ENCODE data around the gene STRIT1.

Gene STRIT1

GRCh38 chr3:155293516-155293915 is at the start of gene STRIT1:
STRIT1 (minus strand) TSS chr3:155293683.
- DNase-seq (ENCODE audit: low read depth), result no peak

GRCh38 chr3:155342344-155342743 is 48.9 kb upstream of the STRIT1 start:
- DNase-seq (ENCODE audit: low read depth), result no peak
- H3K4me3 ChIP-seq (ENCODE audit: low read depth, low read length), result no peak overlapping the region

More at GRCh38 chr3:155293516-155293915, at the start of gene STRIT1:
- no peak within 1 kb of the TSS for H3K4me3 ChIP-seq (ENCODE audit: low read depth, low read length)

DNA sequence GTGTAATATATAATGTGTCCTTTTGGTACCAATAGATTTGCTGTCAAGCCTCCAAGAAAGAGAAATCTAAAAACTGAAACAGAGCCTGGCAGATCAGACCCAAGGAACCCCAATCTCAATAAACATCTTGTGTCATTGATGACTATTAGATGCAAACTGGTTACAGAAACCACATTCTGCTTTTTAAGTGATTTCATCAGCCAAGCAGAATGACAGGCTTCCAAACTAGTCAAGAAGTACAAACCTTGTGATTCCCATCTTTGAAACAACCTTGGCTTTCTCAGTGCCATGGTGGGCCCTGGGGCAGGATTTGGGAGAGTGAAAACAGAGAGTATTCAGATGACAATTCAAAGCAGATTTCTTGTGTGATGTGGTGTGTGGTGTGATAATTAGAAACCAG is 45.6 kb upstream of the STRIT1 start:
- H3K4me3 ChIP-seq (ENCODE audit: low read depth, low read length), result no peak overlapping the region
- no peak for DNase-seq (ENCODE audit: low read depth)

DNA sequence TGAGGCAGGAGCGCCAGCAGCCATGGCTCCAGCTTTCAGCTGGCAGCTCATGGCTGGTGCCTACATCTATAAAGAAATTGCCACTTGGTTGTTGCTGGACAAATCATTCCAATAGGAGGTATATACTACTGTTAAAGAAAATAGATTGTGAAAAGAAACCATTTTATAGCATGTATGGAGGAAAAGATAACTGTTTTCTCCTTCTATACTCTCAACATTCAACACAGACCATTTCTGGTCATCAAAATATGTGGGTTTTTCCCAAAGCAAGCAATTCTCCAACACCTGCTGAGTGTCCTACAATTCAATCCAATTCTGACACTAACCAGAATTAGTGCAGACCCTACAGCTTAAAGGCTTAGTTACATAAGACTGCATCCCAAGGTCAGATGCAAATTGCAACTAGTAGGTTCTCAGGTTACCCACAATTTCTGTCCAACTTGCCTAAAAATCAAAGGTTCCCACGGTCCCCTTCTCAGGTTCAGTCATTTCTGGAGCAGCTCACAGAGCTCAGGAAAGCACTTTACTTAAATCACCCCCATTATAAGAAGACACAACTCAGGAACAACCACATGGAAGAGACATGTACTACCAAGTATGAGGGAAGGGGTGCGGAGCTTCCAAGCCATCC is 42.4 kb upstream of the STRIT1 start:
- no peak for DNase-seq (ENCODE audit: low read depth)
- no peak overlapping the region for H3K4me3 ChIP-seq (ENCODE audit: low read depth, low read length)

GRCh38 chr3:155334914-155335723 is 41.6 kb upstream of the STRIT1 start:
- DNase-seq (ENCODE audit: low read depth), result no peak
- no peak overlapping the region for H3K4me3 ChIP-seq (ENCODE audit: low read depth, low read length)

GRCh38 chr3:155334215-155334913 is 40.9 kb upstream of the STRIT1 start:
- no peak for DNase-seq (ENCODE audit: low read depth)
- no peak overlapping the region for H3K4me3 ChIP-seq (ENCODE audit: low read depth, low read length)

- DNase-seq (ENCODE audit: low read depth), result no peak
Observed at GRCh38 chr3:155332716-155333115, 39.2 kb upstream of the STRIT1 start.

GRCh38 chr3:155331078-155331477 is 37.6 kb upstream of the STRIT1 start:
- no peak for DNase-seq (ENCODE audit: low read depth)
- no peak overlapping the region for H3K4me3 ChIP-seq (ENCODE audit: low read depth, low read length)

More at GRCh38 chr3:155332716-155333115, 39.2 kb upstream of the STRIT1 start:
- no peak overlapping the region for H3K4me3 ChIP-seq (ENCODE audit: low read depth, low read length)

DNA sequence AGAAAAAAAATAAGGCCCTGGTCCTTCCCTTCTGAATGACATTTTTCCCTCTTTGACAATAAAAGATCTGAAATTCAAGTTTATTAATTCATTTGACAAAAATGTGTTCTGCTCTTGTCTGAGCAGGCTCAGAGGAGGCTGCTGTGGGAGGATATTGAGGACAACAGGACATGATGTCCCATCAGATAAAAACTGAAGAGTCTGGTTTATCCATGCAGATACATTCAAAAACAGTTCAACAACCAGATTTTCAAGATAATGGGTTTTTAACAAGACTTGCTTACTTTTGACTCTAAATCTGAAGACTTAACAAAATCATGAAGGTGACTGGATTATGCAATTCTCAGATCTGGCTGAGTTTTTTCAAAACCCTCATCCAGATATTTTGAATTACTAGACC is 36.9 kb upstream of the STRIT1 start:
- no peak for DNase-seq (ENCODE audit: low read depth)
- no peak overlapping the region for H3K4me3 ChIP-seq (ENCODE audit: low read depth, low read length)

DNA sequence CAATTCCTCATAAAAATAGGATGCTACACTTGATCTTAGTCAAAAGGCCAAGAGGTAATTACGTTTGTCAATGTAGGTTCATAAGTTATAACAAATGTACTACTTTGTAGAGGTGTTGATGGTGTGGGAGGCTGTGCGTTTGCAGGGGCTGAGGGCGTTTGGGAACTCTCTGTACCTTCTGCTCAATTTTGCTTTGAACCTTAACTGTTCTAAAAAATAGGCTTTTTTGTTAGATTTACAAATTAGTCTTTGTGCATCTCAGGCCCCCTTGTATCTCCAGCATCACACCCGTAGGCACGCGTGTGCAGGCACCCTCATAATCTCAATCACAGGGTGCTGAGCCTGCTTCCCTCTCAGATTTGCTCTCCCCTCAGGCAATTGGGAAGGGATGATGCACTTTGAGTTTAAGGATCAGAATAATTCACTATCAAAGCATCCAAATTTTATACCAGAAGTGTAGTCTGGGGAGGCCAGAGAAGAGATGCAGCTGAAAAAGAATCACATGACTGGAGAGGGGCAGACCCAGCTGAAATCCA is 36.1 kb upstream of the STRIT1 start:
- no peak overlapping the region for H3K4me3 ChIP-seq (ENCODE audit: low read depth, low read length)
- DNase-seq (ENCODE audit: low read depth), result no peak

DNA sequence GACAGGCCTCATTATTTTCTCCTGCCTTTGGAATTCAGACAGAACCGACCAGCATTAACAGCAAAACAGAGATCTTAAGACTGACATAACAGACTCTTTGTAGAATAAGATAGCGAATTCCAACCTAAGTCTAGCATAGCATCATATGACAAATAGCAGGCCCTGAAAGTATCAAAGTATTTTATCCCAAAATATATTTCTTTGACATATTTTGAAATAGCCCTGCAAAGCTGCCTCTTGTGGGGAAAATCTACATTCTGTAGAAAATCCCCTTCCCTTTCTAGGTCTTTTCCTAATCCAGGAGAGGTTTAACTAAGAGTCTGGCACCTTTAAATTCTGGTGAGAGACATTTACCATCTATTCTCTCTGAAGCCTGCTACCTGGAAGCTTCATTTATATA is 34.4 kb upstream of the STRIT1 start:
- DNase-seq (ENCODE audit: low read depth), result no peak
- H3K4me3 ChIP-seq (ENCODE audit: low read depth, low read length), result no peak overlapping the region

DNA sequence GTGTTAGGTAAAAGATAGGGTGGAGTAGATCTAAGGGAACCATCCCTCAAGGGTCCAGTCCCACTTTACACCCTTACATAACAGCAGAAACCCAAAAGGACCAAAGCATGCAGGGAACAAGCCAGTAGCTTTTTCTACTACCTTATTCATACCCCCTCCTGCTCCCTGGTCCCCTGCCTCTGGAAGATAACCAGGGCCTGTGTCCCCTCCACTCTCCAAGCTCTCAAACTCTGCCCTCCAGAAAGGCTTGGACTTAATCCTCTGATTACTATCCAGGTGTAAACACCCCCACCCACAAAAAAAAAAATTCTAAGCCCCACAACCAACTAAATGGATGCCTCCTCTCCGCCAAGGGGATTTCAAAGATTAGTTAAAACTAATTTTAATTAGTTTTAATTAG is 33.9 kb upstream of the STRIT1 start:
- no peak for DNase-seq (ENCODE audit: low read depth)
- H3K4me3 ChIP-seq (ENCODE audit: low read depth, low read length), result no peak overlapping the region

GRCh38 chr3:155326901-155327300 is 33.4 kb upstream of the STRIT1 start:
- no peak overlapping the region for H3K4me3 ChIP-seq (ENCODE audit: low read depth, low read length)
- no peak for DNase-seq (ENCODE audit: low read depth)

DNA sequence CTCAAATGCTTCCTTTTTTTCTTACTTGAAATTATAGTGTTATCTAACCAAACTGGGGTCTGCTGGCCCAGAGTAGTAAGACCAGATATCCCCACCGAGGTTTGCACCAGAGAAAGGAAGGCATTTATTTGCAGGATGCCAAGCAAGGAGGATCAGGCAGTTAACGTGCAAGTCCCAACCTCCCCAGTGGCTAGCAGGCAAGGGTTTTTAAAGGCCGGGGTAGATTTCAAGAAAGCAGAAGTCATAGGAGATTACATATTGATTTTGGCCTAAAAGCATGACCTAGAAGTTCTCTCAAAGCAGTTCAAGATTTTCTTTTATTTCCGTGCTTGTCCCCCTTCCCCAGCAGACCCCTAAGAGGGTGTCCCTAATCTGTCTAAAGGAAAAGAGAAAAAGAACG is 32.8 kb upstream of the STRIT1 start:
- DNase-seq (ENCODE audit: low read depth), result no peak
- no peak overlapping the region for H3K4me3 ChIP-seq (ENCODE audit: low read depth, low read length)

GRCh38 chr3:155325263-155325835 is 31.9 kb upstream of the STRIT1 start:
- DNase-seq (ENCODE audit: low read depth), result no peak
- H3K4me3 ChIP-seq (ENCODE audit: low read depth, low read length), result no peak overlapping the region

GRCh38 chr3:155323063-155323666 is 29.7 kb upstream of the STRIT1 start:
- no peak overlapping the region for H3K4me3 ChIP-seq (ENCODE audit: low read depth, low read length)
- peak; percentile 74 for DNase-seq (ENCODE audit: low read depth)

- DNase-seq (ENCODE audit: low read depth), result peak; percentile 64
- no peak overlapping the region for H3K4me3 ChIP-seq (ENCODE audit: low read depth, low read length)
Observed at GRCh38 chr3:155321418-155321817, 27.9 kb upstream of the STRIT1 start.

DNA sequence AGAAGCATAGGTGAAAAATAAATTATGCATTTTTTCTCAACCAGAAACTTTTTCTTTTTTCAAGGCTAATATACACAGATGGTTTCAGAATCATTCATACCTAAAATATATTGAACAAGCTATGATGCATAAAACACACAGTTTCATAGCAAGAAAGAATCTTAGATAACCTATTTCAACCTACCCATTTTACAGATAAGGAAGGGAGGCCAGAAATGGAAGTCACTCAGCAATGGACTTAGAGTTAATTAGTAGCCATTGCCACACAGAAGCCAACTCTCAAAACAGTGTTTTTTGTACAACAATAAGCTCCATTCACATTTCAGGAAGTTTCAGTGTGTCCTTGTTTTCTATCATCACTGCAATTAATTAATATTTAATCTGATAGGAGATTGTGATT is 27.5 kb upstream of the STRIT1 start:
- DNase-seq (ENCODE audit: low read depth), result no peak
- H3K4me3 ChIP-seq (ENCODE audit: low read depth, low read length), result no peak overlapping the region

- no peak overlapping the region for H3K4me3 ChIP-seq (ENCODE audit: low read depth, low read length)
- no peak for DNase-seq (ENCODE audit: low read depth)
Observed at GRCh38 chr3:155318740-155319139, 25.3 kb upstream of the STRIT1 start.
